GM18951 (cell line): ENCODE results near the gene FXYD1.

Source experiments
- POLR2A ChIP-seq: IDR thresholded peaks from 4 replicates; pipeline ENCODE4 v1.6.1; 2011; ENCODE audit warnings: mild to moderate bottlenecking; ENCODE audit not compliant: insufficient read length, insufficient read depth; ENCODE audit errors: extremely low read depth
- in situ Hi-C: fragments of 300-500 bp; cut with MboI; formaldehyde crosslinking; loops from one replicate; pipeline ENCODE4 v1.12.0; 2022; ENCODE audit warnings: low sequenced_read_pairs, mixed read lengths, inconsistent platforms; ENCODE audit not compliant: unreplicated experiment

Gene FXYD1

GRCh38 chr19:35138305-35138892 is at the start of gene FXYD1:
FXYD1 (plus strand) TSS chr19:35138824; CDS start chr19:35140080, 1,256 bp downstream.
- no peak for TF ChIP-seq POLR2A
- in situ Hi-C loops = no loop called here

- in situ Hi-C loops = no loop called here
Observed at GRCh38 chr19:35089554-35089953, 49.1 kb upstream of the FXYD1 start.

GRCh38 chr19:35090160-35090505 is 48.5 kb upstream of the FXYD1 start:
- TF ChIP-seq POLR2A = no peak
- in situ Hi-C loops = no loop called here

More at GRCh38 chr19:35089554-35089953, 49.1 kb upstream of the FXYD1 start:
- TF ChIP-seq POLR2A = no peak

- in situ Hi-C loops = no loop called here
- no peak for TF ChIP-seq POLR2A
Observed at GRCh38 chr19:35090506-35091214, 48.0 kb upstream of the FXYD1 start.

GRCh38 chr19:35093430-35093829 is 45.2 kb upstream of the FXYD1 start:
- in situ Hi-C loops = no loop called here
- no peak for TF ChIP-seq POLR2A

GRCh38 chr19:35093941-35094647 is 44.5 kb upstream of the FXYD1 start:
- TF ChIP-seq POLR2A = no peak
- in situ Hi-C loops = no loop called here

- TF ChIP-seq POLR2A = no peak
- in situ Hi-C loops = no loop called here
Observed at GRCh38 chr19:35094656-35095055, 44.0 kb upstream of the FXYD1 start.

GRCh38 chr19:35095667-35096368 is 42.8 kb upstream of the FXYD1 start:
- TF ChIP-seq POLR2A = no peak
- in situ Hi-C loops = no loop called here

GRCh38 chr19:35098413-35099049 is 40.1 kb upstream of the FXYD1 start:
- TF ChIP-seq POLR2A = no peak
- in situ Hi-C loops = no loop called here

GRCh38 chr19:35099155-35099896 is 39.3 kb upstream of the FXYD1 start:
- no peak for TF ChIP-seq POLR2A
- in situ Hi-C loops = no loop called here

- in situ Hi-C loops = no loop called here
- TF ChIP-seq POLR2A = no peak
Observed at GRCh38 chr19:35099897-35100275, 38.7 kb upstream of the FXYD1 start.
